ENCODE data around the gene DTX3L. TPM values are rescaled to one million over a fixed set of nuclear protein-coding genes. Genes with fewer than 3 reads are reported as not detected.

The DTX3L gene
- total and polyA plus RNA-seq, 10 of the 15 experiments (the other 5 are each of a cell fraction or from before 2014, with no cell fraction given): 9.9 to 41.4 (median 21.7) TPM

DNA sequence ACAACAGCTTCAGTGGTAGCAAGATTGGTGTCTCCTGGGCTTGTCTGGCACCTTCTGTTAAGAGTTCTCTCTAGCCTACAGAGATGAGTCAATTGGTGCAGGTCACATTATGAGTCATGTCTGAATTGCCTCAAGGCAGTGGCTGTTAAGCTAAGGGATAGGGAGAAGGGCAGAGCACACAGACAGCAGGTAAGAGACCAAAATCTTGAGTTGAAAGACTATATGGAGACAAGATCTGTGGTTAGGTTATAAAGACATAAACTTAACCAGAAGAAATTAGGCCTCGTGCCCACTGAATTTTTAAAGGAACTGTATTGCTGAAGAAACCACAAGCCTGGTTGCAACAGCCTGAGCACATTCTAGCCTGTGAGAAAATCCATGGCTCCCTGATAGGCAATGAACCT is 30.2 kb upstream of the DTX3L start (continued):
- TF ChIP-seq, protein P1, sequence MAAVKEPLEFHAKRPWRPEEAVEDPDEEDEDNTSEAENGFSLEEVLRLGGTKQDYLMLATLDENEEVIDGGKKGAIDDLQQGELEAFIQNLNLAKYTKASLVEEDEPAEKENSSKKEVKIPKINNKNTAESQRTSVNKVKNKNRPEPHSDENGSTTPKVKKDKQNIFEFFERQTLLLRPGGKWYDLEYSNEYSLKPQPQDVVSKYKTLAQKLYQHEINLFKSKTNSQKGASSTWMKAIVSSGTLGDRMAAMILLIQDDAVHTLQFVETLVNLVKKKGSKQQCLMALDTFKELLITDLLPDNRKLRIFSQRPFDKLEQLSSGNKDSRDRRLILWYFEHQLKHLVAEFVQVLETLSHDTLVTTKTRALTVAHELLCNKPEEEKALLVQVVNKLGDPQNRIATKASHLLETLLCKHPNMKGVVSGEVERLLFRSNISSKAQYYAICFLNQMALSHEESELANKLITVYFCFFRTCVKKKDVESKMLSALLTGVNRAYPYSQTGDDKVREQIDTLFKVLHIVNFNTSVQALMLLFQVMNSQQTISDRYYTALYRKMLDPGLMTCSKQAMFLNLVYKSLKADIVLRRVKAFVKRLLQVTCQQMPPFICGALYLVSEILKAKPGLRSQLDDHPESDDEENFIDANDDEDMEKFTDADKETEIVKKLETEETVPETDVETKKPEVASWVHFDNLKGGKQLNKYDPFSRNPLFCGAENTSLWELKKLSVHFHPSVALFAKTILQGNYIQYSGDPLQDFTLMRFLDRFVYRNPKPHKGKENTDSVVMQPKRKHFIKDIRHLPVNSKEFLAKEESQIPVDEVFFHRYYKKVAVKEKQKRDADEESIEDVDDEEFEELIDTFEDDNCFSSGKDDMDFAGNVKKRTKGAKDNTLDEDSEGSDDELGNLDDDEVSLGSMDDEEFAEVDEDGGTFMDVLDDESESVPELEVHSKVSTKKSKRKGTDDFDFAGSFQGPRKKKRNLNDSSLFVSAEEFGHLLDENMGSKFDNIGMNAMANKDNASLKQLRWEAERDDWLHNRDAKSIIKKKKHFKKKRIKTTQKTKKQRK (IDR thresholded peaks at IDR 0.05; ENCODE audit: low read depth, low read length): no peak
- TF ChIP-seq SIN3A (IDR thresholded peaks at IDR 0.05; ENCODE audit: low read depth, low read length) (no peak), NFIC (IDR thresholded peaks at IDR 0.05; ENCODE audit: low read depth, low read length) (peak; percentile 78), SP1 (IDR thresholded peaks at IDR 0.05; ENCODE audit: low read depth, low read length) (peak; percentile 15), SMAD5 (IDR thresholded peaks at IDR 0.05; ENCODE audit: low read depth) (no peak), YY1 (IDR thresholded peaks at IDR 0.05; ENCODE audit: low read depth, low read length) (no peak), CREB1 (IDR thresholded peaks at IDR 0.05; ENCODE audit: low read depth) (no peak), SUPT20H (IDR thresholded peaks at IDR 0.05; ENCODE audit: borderline replicate concordance, control insufficient read depth, low read depth, low read length) (no peak), ZSCAN29 (IDR thresholded peaks at IDR 0.05) (no peak), BHLHE40 (IDR thresholded peaks at IDR 0.05; ENCODE audit: borderline replicate concordance in 1 of 2, low read depth in 2 of 2, low read length in 1 of 2) (peak; percentile 52 to 65; a peak in 3 of 4 replicates), EED (IDR thresholded peaks at IDR 0.05; ENCODE audit: low read depth) (peak; percentile 71), RELA (IDR thresholded peaks at IDR 0.05; ENCODE audit: borderline replicate concordance, partially characterized antibody) (no peak), BACH1 (IDR thresholded peaks at IDR 0.05; ENCODE audit: borderline replicate concordance) (peak; percentile 90; the same call in 1 of the 2 replicates), TARDBP (IDR thresholded peaks at IDR 0.05; ENCODE audit: borderline replicate concordance) (no peak), CHD4 (IDR thresholded peaks at IDR 0.05) (no peak), ZNF24 (IDR thresholded peaks at IDR 0.05) (no peak)
- TF ChIP-seq, protein P2, sequence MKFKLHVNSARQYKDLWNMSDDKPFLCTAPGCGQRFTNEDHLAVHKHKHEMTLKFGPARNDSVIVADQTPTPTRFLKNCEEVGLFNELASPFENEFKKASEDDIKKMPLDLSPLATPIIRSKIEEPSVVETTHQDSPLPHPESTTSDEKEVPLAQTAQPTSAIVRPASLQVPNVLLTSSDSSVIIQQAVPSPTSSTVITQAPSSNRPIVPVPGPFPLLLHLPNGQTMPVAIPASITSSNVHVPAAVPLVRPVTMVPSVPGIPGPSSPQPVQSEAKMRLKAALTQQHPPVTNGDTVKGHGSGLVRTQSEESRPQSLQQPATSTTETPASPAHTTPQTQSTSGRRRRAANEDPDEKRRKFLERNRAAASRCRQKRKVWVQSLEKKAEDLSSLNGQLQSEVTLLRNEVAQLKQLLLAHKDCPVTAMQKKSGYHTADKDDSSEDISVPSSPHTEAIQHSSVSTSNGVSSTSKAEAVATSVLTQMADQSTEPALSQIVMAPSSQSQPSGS (IDR thresholded peaks at IDR 0.05; ENCODE audit: low read length): peak; percentile 64
- TF ChIP-seq, protein P3, sequence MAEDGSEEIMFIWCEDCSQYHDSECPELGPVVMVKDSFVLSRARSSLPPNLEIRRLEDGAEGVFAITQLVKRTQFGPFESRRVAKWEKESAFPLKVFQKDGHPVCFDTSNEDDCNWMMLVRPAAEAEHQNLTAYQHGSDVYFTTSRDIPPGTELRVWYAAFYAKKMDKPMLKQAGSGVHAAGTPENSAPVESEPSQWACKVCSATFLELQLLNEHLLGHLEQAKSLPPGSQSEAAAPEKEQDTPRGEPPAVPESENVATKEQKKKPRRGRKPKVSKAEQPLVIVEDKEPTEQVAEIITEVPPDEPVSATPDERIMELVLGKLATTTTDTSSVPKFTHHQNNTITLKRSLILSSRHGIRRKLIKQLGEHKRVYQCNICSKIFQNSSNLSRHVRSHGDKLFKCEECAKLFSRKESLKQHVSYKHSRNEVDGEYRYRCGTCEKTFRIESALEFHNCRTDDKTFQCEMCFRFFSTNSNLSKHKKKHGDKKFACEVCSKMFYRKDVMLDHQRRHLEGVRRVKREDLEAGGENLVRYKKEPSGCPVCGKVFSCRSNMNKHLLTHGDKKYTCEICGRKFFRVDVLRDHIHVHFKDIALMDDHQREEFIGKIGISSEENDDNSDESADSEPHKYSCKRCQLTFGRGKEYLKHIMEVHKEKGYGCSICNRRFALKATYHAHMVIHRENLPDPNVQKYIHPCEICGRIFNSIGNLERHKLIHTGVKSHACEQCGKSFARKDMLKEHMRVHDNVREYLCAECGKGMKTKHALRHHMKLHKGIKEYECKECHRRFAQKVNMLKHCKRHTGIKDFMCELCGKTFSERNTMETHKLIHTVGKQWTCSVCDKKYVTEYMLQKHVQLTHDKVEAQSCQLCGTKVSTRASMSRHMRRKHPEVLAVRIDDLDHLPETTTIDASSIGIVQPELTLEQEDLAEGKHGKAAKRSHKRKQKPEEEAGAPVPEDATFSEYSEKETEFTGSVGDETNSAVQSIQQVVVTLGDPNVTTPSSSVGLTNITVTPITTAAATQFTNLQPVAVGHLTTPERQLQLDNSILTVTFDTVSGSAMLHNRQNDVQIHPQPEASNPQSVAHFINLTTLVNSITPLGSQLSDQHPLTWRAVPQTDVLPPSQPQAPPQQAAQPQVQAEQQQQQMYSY (CRISPR knock-in tag; IDR thresholded peaks at IDR 0.05): no peak
- TF ChIP-seq, protein P4, sequence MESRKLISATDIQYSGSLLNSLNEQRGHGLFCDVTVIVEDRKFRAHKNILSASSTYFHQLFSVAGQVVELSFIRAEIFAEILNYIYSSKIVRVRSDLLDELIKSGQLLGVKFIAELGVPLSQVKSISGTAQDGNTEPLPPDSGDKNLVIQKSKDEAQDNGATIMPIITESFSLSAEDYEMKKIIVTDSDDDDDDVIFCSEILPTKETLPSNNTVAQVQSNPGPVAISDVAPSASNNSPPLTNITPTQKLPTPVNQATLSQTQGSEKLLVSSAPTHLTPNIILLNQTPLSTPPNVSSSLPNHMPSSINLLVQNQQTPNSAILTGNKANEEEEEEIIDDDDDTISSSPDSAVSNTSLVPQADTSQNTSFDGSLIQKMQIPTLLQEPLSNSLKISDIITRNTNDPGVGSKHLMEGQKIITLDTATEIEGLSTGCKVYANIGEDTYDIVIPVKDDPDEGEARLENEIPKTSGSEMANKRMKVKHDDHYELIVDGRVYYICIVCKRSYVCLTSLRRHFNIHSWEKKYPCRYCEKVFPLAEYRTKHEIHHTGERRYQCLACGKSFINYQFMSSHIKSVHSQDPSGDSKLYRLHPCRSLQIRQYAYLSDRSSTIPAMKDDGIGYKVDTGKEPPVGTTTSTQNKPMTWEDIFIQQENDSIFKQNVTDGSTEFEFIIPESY (IDR thresholded peaks at IDR 0.05): no peak
- TF ChIP-seq, protein P5, sequence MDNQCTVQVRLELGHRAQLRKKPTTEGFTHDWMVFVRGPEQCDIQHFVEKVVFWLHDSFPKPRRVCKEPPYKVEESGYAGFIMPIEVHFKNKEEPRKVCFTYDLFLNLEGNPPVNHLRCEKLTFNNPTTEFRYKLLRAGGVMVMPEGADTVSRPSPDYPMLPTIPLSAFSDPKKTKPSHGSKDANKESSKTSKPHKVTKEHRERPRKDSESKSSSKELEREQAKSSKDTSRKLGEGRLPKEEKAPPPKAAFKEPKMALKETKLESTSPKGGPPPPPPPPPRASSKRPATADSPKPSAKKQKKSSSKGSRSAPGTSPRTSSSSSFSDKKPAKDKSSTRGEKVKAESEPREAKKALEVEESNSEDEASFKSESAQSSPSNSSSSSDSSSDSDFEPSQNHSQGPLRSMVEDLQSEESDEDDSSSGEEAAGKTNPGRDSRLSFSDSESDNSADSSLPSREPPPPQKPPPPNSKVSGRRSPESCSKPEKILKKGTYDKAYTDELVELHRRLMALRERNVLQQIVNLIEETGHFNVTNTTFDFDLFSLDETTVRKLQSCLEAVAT (IDR thresholded peaks at IDR 0.05): 0 out of 2 replicates have a peak, but pooled peaks have one; percentile 40
